Right lobe of liver (tissue), 4 donors: ENCODE results near the gene STK32B.

Source experiments
- POLR2A ChIP-seq: fragments of 450-650 bp; IDR thresholded peaks from one replicate; pipeline ENCODE4 v1.6.1; 2017; ENCODE audit warnings: antibody characterized with exemption, mild to moderate bottlenecking
- TF ChIP-seq, protein P1 (sequence below), 4 donors: fragments of 200-600 bp in 3 of 4; fragments of 450-650 bp in 1 of 4; IDR thresholded peaks; one replicate each; pipeline versions ENCODE4 v1.5.1 to v1.8.0; 2016 to 2022; ENCODE audit warnings: antibody characterized with exemption in 4 of 4, mild to moderate bottlenecking in 2 of 4
- donor health status: DM: no; HTN: no; CAD: no.
- donor health status: DM: no; HTN: no; CAD: no.
- donor health status: DM: no; HTN: yes; CAD: no.

DNA sequence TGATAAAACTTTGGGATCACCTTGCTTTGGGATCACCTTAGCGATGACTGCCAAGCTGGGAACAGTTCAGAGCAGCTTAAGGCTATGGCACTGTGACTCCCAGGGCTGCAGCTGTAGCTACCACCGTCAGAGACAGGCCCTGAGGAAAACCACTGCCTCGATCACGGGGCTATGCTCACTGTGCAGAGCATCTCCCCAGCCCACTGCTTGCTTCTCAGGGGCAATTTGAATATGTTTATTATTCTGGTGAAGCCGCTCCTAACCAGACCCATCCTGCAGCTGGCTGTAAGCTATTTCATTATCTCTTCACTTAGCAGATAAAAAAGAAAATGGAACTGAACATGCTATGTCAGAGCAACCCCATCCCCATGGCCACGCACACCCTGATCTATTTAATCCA lies 328.6 kb downstream of the STK32B start:
- TF ChIP-seq, protein P1, sequence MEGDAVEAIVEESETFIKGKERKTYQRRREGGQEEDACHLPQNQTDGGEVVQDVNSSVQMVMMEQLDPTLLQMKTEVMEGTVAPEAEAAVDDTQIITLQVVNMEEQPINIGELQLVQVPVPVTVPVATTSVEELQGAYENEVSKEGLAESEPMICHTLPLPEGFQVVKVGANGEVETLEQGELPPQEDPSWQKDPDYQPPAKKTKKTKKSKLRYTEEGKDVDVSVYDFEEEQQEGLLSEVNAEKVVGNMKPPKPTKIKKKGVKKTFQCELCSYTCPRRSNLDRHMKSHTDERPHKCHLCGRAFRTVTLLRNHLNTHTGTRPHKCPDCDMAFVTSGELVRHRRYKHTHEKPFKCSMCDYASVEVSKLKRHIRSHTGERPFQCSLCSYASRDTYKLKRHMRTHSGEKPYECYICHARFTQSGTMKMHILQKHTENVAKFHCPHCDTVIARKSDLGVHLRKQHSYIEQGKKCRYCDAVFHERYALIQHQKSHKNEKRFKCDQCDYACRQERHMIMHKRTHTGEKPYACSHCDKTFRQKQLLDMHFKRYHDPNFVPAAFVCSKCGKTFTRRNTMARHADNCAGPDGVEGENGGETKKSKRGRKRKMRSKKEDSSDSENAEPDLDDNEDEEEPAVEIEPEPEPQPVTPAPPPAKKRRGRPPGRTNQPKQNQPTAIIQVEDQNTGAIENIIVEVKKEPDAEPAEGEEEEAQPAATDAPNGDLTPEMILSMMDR (IDR thresholded peaks at IDR 0.05) = no peak
- no peak for TF ChIP-seq POLR2A
